IMR-90 (cell line): ENCODE measurements around the gene COMP. TPM values are rescaled to one million over a fixed set of nuclear protein-coding genes. Genes with fewer than 3 reads are reported as not detected.

Experiments
- ATAC-seq: fragments of 200-7000 bp; cut with Tn5 transposase; 2 replicates; pipeline ENCODE4 v1.9.1; 2020; ENCODE audit warnings: low read depth, mild to moderate bottlenecking, moderate library complexity
- BruUV-seq: library from RNA; stranded (reverse); fragments of 400-500 nt; replicated peaks from 2 replicates; lab custom pipeline; 2021; lab: Mats Ljungman, UMichigan
- CTCF ChIA-PET: fragments of 300-600 bp; formaldehyde crosslinking; extraction: SDS; loops from one replicate; lab custom pipeline; 2021; ENCODE audit warnings: antibody characterized with exemption; lab: Yijun Ruan, JAX
- POLR2A ChIA-PET: fragments of 300-600 bp; sonication (Branson Sonifier 250); formaldehyde crosslinking; loops from one replicate; lab custom pipeline; 2022; ENCODE audit warnings: antibody characterized with exemption; ENCODE audit not compliant: unreplicated experiment; lab: Charles Lee
- DNase-seq: peaks from one replicate; pipeline ENCODE4 v3.0.0; 2013
- H2AFZ ChIP-seq: replicated peaks from 2 replicates; pipeline ENCODE3; 2013; ENCODE audit warnings: low read length, mild to moderate bottlenecking; ENCODE audit not compliant: poor library complexity
- H2AK5ac ChIP-seq: 2 replicates; pipeline ENCODE4 v1.6.1; 2013; ENCODE audit warnings: low read depth, low read length, inconsistent platforms
- H2AK9ac ChIP-seq: replicated peaks from 2 replicates; pipeline ENCODE3; 2013; ENCODE audit warnings: mild to moderate bottlenecking, low read depth, low read length, moderate library complexity; ENCODE audit not compliant: poor library complexity
- H2BK120ac ChIP-seq: 2 replicates; pipeline ENCODE4 v1.6.1; 2013; ENCODE audit warnings: low read depth, low read length, inconsistent platforms
- H2BK15ac ChIP-seq: 3 replicates; pipeline ENCODE4 v1.6.1; 2013; ENCODE audit warnings: low read depth, low read length, inconsistent platforms
- H2BK20ac ChIP-seq: 2 replicates; pipeline ENCODE4 v1.6.1; 2013; ENCODE audit warnings: low read depth, mild to moderate bottlenecking, inconsistent platforms, low read length, moderate library complexity
- H2BK5ac ChIP-seq: 2 replicates; pipeline ENCODE4 v1.6.1; 2013; ENCODE audit warnings: mild to moderate bottlenecking, low read depth, low read length, inconsistent platforms; ENCODE audit not compliant: poor library complexity, severe bottlenecking
- H3K14ac ChIP-seq: replicated peaks from 2 replicates; pipeline ENCODE4 v1.6.1; 2013; ENCODE audit warnings: low read depth, low read length, inconsistent platforms
- H3K18ac ChIP-seq: 2 replicates; pipeline ENCODE4 v1.6.1; 2013; ENCODE audit warnings: low read depth, low read length, control low read depth
- H3K23ac ChIP-seq: 2 replicates; pipeline ENCODE4 v1.6.1; 2013; ENCODE audit warnings: low read depth, low read length, inconsistent platforms
- H3K27ac ChIP-seq: 2 replicates; pipeline ENCODE4 v1.5.1; 2013; ENCODE audit warnings: mild to moderate bottlenecking, control low read depth, low read length; ENCODE audit not compliant: insufficient read depth
- H3K27me3 ChIP-seq: 2 replicates; pipeline ENCODE4 v1.6.1; 2013; ENCODE audit warnings: low read length; ENCODE audit not compliant: control insufficient read depth, insufficient read depth
- H3K36me3 ChIP-seq: 2 replicates; pipeline ENCODE4 v1.6.1; 2013; ENCODE audit warnings: low read length, mixed read lengths; ENCODE audit not compliant: control insufficient read depth, insufficient read depth
- H3K4ac ChIP-seq: 2 replicates; pipeline ENCODE4 v1.6.1; 2013; ENCODE audit warnings: low read depth, low read length, inconsistent platforms
- H3K4me1 ChIP-seq: 2 replicates; pipeline ENCODE4 v1.6.1; 2013; ENCODE audit warnings: low read length, mixed read lengths; ENCODE audit not compliant: control insufficient read depth, insufficient read depth
- H3K4me2 ChIP-seq: 2 replicates; pipeline ENCODE4 v1.6.1; 2013; ENCODE audit warnings: low read depth, mild to moderate bottlenecking, control low read depth, low read length, moderate library complexity
- H3K4me3 ChIP-seq: 2 replicates; pipeline ENCODE4 v1.5.1; 2013; ENCODE audit warnings: low read depth, mild to moderate bottlenecking, control low read depth, low read length, moderate library complexity; ENCODE audit not compliant: insufficient read depth
- H3K56ac ChIP-seq: 2 replicates; pipeline ENCODE4 v1.6.1; 2013; ENCODE audit warnings: low read length, inconsistent platforms; ENCODE audit not compliant: insufficient read depth; ENCODE audit errors: extremely low read depth
- H3K79me1 ChIP-seq, 2 experiments: 2 replicates each; pipeline ENCODE4 v1.6.1; 2013; ENCODE audit warnings: low read length in 2 of 2, inconsistent platforms in 1 of 2, low read depth in 1 of 2
- H3K9ac ChIP-seq: 2 replicates; pipeline ENCODE4 v1.6.1; 2013; ENCODE audit warnings: low read depth, low read length, control low read depth
- H3K9me1 ChIP-seq: 2 replicates; pipeline ENCODE4 v1.6.1; 2013; ENCODE audit warnings: low read length, inconsistent platforms; ENCODE audit not compliant: insufficient read depth
- H3K9me3 ChIP-seq: 2 replicates; pipeline ENCODE4 v1.6.1; 2013; ENCODE audit warnings: low read length; ENCODE audit not compliant: control insufficient read depth, insufficient read depth
- H4K20me1 ChIP-seq: 2 replicates; pipeline ENCODE4 v1.6.1; 2013; ENCODE audit warnings: low read length, inconsistent platforms; ENCODE audit not compliant: insufficient read depth
- H4K5ac ChIP-seq: 2 replicates; pipeline ENCODE4 v1.6.1; 2013; ENCODE audit warnings: mild to moderate bottlenecking, low read depth, low read length, control low read depth
- H4K8ac ChIP-seq, 2 experiments: 2 replicates each; pipeline ENCODE4 v1.6.1; 2013; ENCODE audit warnings: low read depth in 2 of 2, low read length in 2 of 2, control low read depth in 1 of 2, inconsistent platforms in 1 of 2
- H4K91ac ChIP-seq: 2 replicates; pipeline ENCODE4 v1.6.1; 2013; ENCODE audit warnings: low read depth, low read length, inconsistent platforms; ENCODE audit not compliant: insufficient read depth
- BHLHE40 ChIP-seq: fragments of 150-350 bp; IDR thresholded peaks from 2 replicates; pipeline ENCODE4 v1.6.1; 2016; ENCODE audit warnings: mild to moderate bottlenecking, low read depth, low read length
- CTCF ChIP-seq: conservative IDR thresholded peaks from 2 replicates; pipeline ENCODE4 v1.5.1; 2012; ENCODE audit warnings: mild to moderate bottlenecking, low read depth, low read length, improper control_type of control experiment
- FOS ChIP-seq: fragments of 150-350 bp; IDR thresholded peaks from 2 replicates; pipeline ENCODE4 v1.6.1; 2016; ENCODE audit warnings: low read depth, low read length
- MAZ ChIP-seq: IDR thresholded peaks from 2 replicates; pipeline ENCODE4 v1.6.1; 2012; ENCODE audit warnings: low read depth, mild to moderate bottlenecking, low read length, improper control_type of control experiment, moderate library complexity, borderline replicate concordance
- NFE2L2 ChIP-seq: fragments of 150-350 bp; IDR thresholded peaks from 2 replicates; pipeline ENCODE4 v1.6.1; 2016; ENCODE audit warnings: low read depth, mild to moderate bottlenecking, low read length
- RAD21 ChIP-seq: IDR thresholded peaks from 2 replicates; pipeline ENCODE4 v1.6.1; 2012; ENCODE audit warnings: low read length, improper control_type of control experiment
- RFX5 ChIP-seq: IDR thresholded peaks from 2 replicates; pipeline ENCODE4 v1.8.0; 2012; ENCODE audit warnings: low read depth, mild to moderate bottlenecking, low read length, moderate library complexity
- SMC3 ChIP-seq: fragments of 150-350 bp; IDR thresholded peaks from 2 replicates; pipeline ENCODE4 v1.6.1; 2016; ENCODE audit warnings: low read depth, mild to moderate bottlenecking, antibody characterized with exemption, low read length, moderate library complexity
- USF2 ChIP-seq: fragments of 150-350 bp; IDR thresholded peaks from 2 replicates; pipeline ENCODE4 v1.6.1; 2017; ENCODE audit warnings: mild to moderate bottlenecking, antibody characterized with exemption, low read length, low read depth
- WGBS, 2 experiments: methylation state at CpG; one replicate each; pipeline versions ENCODE4 v1.1.5 to v1.1.7; 2013; ENCODE audit warnings: missing lambda C conversion rate in 2 of 2; ENCODE audit not compliant: insufficient read length in 1 of 2; ENCODE audit errors: extremely low coverage in 2 of 2; 5-methylcytosine and 5-hydroxymethylcytosine counted together
- dilution Hi-C: fragments of 300-500 bp; cut with HindIII; formaldehyde crosslinking; loops from one replicate; pipeline ENCODE4 v1.14.3; 2018; ENCODE audit warnings: low sequenced_read_pairs; ENCODE audit not compliant: unreplicated experiment
- in situ Hi-C: fragments of 300-500 bp; cut with MboI; formaldehyde crosslinking; loops from 3 replicates; pipeline ENCODE4 v1.14.3; 2019; ENCODE audit warnings: low sequenced_read_pairs, inconsistent platforms, mixed read lengths
- intact Hi-C: fragments of 100-400 bp; cut with micrococcal nuclease; formaldehyde crosslinking; loops from 2 replicates; pipeline ENCODE4 v1.10.0; 2022
- polyA plus RNA-seq, 3 experiments: library from polyadenylated mRNA; depleted of rRNA; stranded (reverse); fragments of >200 nt; gene quantifications; 2 replicates each; pipeline ENCODE4 v1.2.3, GENCODE V29; 2012; ENCODE audit warnings: low replicate concordance in 1 of 3
- total RNA-seq: library from RNA; depleted of rRNA; stranded (reverse); fragments of >200 nt; gene quantifications from 2 replicates; pipeline ENCODE4 v1.2.3, GENCODE V29; 2012

COMP gene
- total and polyA plus RNA-seq, 2 of the 4 experiments (the other 2 are of a cell fraction), result under 0.01 to 0.43 TPM

DNA sequence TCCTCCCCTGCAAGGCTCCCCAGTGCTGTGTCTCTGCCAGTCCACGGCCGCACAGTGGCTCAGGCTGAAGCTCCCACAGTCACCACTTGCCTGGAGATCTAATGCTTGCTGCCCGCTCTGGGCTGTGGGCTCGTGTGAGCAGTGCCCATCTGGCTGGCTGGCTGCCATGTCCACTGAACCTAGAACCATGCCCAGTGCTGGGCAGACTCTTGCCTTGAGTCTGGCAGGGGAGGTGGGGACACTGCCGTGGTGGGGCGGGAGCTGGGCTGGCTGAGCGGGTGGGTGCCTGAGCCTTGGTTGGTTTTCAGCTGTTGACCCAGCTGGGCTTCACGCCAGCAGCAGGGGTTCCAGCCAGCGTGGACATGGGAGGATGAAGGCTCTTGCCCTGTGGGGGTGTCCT, 55.4 kb downstream of the COMP start:
- DNase-seq, result no peak
- H3K27ac ChIP-seq, result no peak overlapping the region
- dilution Hi-C loops, result no loop called here
- in situ Hi-C loops, result no loop called here
- peaks cover 45% of the 10 kb centered on the region for H4K20me1 ChIP-seq
- H3K4me1 ChIP-seq, result peaks cover 11% of the 10 kb centered on the region; the same call in 1 of the 2 replicates
- no peak overlapping the region for H4K8ac ChIP-seq
- no peak overlapping the region for H3K23ac ChIP-seq
- no peak overlapping the region for H3K56ac ChIP-seq
- no peak overlapping the region for H3K4me3 ChIP-seq
- no peak overlapping the region for H2BK20ac ChIP-seq
- ATAC-seq, result no peak
- no peak overlapping the region for H3K18ac ChIP-seq
- no peak overlapping the region for H2AK9ac ChIP-seq
- H3K9ac ChIP-seq, result no peak overlapping the region
- H2BK120ac ChIP-seq, result no peak overlapping the region
- H3K4ac ChIP-seq, result no peak overlapping the region
- ChIA-PET CTCF (no interaction called here), POLR2A (no interaction called here)
- H3K9me1 ChIP-seq, result no peaks in the 10 kb centered on the region; the same call in 1 of the 2 replicates
- no peaks in the 10 kb centered on the region for H3K36me3 ChIP-seq
- no peak overlapping the region for H3K14ac ChIP-seq
- H3K9me3 ChIP-seq, result no peaks in the 10 kb centered on the region
- H3K79me1 ChIP-seq, result peaks cover 0 to 20% of the 10 kb centered on the region in 2 experiments; a peak in 2 of 4 replicates
- 82% methylated on average over 5 of the region's 9 CpGs; no CpG with 5 or more reads in 1 of the 2 experiments for WGBS, 2 experiments
- no peak overlapping the region for H4K5ac ChIP-seq
- BruUV-seq, result no TSS peak
- no peak overlapping the region for H2AK5ac ChIP-seq
- TF ChIP-seq SMC3 (no peak), NFE2L2 (no peak), MAZ (no peak), RFX5 (no peak), CTCF (no peak), BHLHE40 (no peak), FOS (no peak), USF2 (no peak), RAD21 (no peak)
- H4K91ac ChIP-seq, result no peak overlapping the region
- H2BK5ac ChIP-seq, result no peak overlapping the region
- no peak overlapping the region for H2AFZ ChIP-seq
- H2BK15ac ChIP-seq, result no peak overlapping the region
- H3K27me3 ChIP-seq, result no peaks in the 10 kb centered on the region
- intact Hi-C loops, result no loop called here
- no peak overlapping the region for H3K4me2 ChIP-seq
